Esophagus mucosa (tissue), 1 donor: ENCODE measurements around the gene SLITRK5. TPM values are rescaled to one million over a fixed set of nuclear protein-coding genes. Genes with fewer than 3 reads are reported as not detected.

Source experiments
- ATAC-seq: fragments of 200-7000 bp; cut with Tn5 transposase; one replicate; pipeline ENCODE4 v1.9.1; 2020
- total RNA-seq: library from RNA; stranded (reverse); gene quantifications from one replicate; pipeline ENCODE4 v1.2.4, GENCODE V29; 2023
- donor health status: DM: yes; HTN: yes; CAD: no.

SLITRK5 gene
- total RNA-seq, 1 donor from 2014 or later, result 0.04 TPM

DNA sequence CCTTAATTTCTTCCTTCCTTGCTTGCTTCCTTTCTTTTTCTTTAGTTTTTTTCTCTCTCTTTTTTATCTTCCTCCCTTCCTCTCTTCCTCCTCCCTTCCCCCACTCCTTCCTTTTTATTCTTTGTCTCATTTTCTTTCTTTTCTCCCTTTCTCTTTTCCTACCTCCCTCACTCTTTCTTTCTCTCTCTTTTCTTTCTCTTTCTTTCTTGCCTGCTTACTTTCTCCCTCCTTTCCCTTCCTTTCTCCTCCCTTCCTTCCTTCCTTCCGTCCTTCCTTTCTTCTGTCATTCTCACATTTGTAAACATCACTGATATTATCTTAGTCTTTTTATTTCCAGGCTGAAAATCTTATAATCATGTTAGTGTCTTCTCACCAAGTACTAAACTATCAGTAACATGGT lies 38.8 kb downstream of the SLITRK5 start:
- no peak for ATAC-seq

DNA sequence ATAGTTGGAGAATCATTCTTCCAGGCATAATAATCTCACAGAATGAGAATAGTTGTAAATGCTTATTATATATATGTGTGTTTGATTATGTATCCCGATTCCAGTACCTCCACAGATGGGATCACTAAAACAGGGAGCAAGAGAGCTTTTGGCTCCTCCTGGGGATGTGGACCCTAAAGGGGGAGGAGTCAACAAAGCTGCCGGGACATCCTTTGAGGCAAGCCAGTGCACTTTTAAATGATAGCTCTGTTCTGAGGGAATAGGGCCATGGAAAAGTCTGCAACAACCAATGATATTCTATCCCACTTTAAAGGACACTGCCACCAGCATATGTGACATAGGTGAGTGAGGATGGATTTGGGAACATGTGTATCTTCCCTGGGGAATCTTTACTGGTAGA lies 40.8 kb downstream of the SLITRK5 start:
- no peak for ATAC-seq
